IPS-15b (cell line): ENCODE results near the gene OSBPL7.

Experiments used
- H3K27me3 ChIP-seq: one replicate; pipeline ENCODE4 v1.6.1; 2013; ENCODE audit warnings: low read length; ENCODE audit not compliant: control insufficient read depth, insufficient read depth
- H3K36me3 ChIP-seq: one replicate; pipeline ENCODE4 v1.6.1; 2013; ENCODE audit warnings: low read length; ENCODE audit not compliant: control insufficient read depth, insufficient read depth
- H3K4me1 ChIP-seq: one replicate; pipeline ENCODE4 v1.6.1; 2013; ENCODE audit warnings: mild to moderate bottlenecking, low read length; ENCODE audit not compliant: control insufficient read depth, insufficient read depth
- H3K4me3 ChIP-seq: one replicate; pipeline ENCODE4 v1.5.1; 2013; ENCODE audit warnings: low read depth, low read length
- H3K9ac ChIP-seq: one replicate; pipeline ENCODE4 v1.6.1; 2013; ENCODE audit warnings: low read depth, mild to moderate bottlenecking, low read length
- H3K9me3 ChIP-seq: one replicate; pipeline ENCODE4 v1.6.1; 2013; ENCODE audit warnings: mild to moderate bottlenecking, low read length; ENCODE audit not compliant: control insufficient read depth, insufficient read depth

The OSBPL7 gene

GRCh38 chr17:47801176-47801765 is 20.3 kb downstream of the OSBPL7 start:
- Histone ChIP-seq H3K27me3 (no peaks in the 10 kb centered on the region), H3K36me3 (no peaks in the 10 kb centered on the region), H3K9ac (no peak overlapping the region), H3K4me3 (no peak overlapping the region), H3K4me1 (no peaks in the 10 kb centered on the region), H3K9me3 (no peaks in the 10 kb centered on the region)

- Histone ChIP-seq H3K9ac (no peak overlapping the region), H3K9me3 (no peaks in the 10 kb centered on the region), H3K4me1 (no peaks in the 10 kb centered on the region), H3K4me3 (no peak overlapping the region), H3K36me3 (no peaks in the 10 kb centered on the region), H3K27me3 (no peaks in the 10 kb centered on the region)
Measured at GRCh38 chr17:47800686-47801085, 20.9 kb downstream of the OSBPL7 start.

GRCh38 chr17:47797797-47798196 is 23.8 kb downstream of the OSBPL7 start:
- Histone ChIP-seq H3K36me3 (no peaks in the 10 kb centered on the region), H3K4me3 (no peak overlapping the region), H3K9ac (no peak overlapping the region), H3K4me1 (no peaks in the 10 kb centered on the region), H3K9me3 (no peaks in the 10 kb centered on the region), H3K27me3 (peaks cover 18% of the 10 kb centered on the region)

GRCh38 chr17:47792979-47793378 is 28.6 kb downstream of the OSBPL7 start:
- peaks cover 57% of the 10 kb centered on the region for H3K27me3 ChIP-seq
- H3K4me1 ChIP-seq, result no peaks in the 10 kb centered on the region
- H3K36me3 ChIP-seq, result no peaks in the 10 kb centered on the region
- no peak overlapping the region for H3K9ac ChIP-seq
- no peaks in the 10 kb centered on the region for H3K9me3 ChIP-seq
- H3K4me3 ChIP-seq, result no peak overlapping the region

GRCh38 chr17:47792457-47792856 is 29.1 kb downstream of the OSBPL7 start:
- peaks cover 61% of the 10 kb centered on the region for H3K27me3 ChIP-seq
- H3K9me3 ChIP-seq, result no peaks in the 10 kb centered on the region
- no peaks in the 10 kb centered on the region for H3K4me1 ChIP-seq
- H3K36me3 ChIP-seq, result no peaks in the 10 kb centered on the region
- H3K4me3 ChIP-seq, result no peak overlapping the region
- no peak overlapping the region for H3K9ac ChIP-seq

GRCh38 chr17:47791025-47791424 is 30.6 kb downstream of the OSBPL7 start:
- Histone ChIP-seq H3K4me1 (no peaks in the 10 kb centered on the region), H3K36me3 (no peaks in the 10 kb centered on the region), H3K9ac (no peak overlapping the region), H3K4me3 (no peak overlapping the region), H3K9me3 (no peaks in the 10 kb centered on the region), H3K27me3 (peaks cover 65% of the 10 kb centered on the region)

GRCh38 chr17:47789611-47790561 is 31.7 kb downstream of the OSBPL7 start:
- Histone ChIP-seq H3K9me3 (no peaks in the 10 kb centered on the region), H3K4me3 (peak overlapping the region; percentile 74), H3K36me3 (no peaks in the 10 kb centered on the region), H3K27me3 (peaks cover 61% of the 10 kb centered on the region), H3K9ac (peak overlapping the region; percentile 54), H3K4me1 (no peaks in the 10 kb centered on the region)

- Histone ChIP-seq H3K36me3 (no peaks in the 10 kb centered on the region), H3K4me3 (no peak overlapping the region), H3K4me1 (no peaks in the 10 kb centered on the region), H3K9ac (no peak overlapping the region), H3K9me3 (no peaks in the 10 kb centered on the region), H3K27me3 (peaks cover 29% of the 10 kb centered on the region)
Measured at GRCh38 chr17:47785538-47786123, 36.0 kb downstream of the OSBPL7 start.

- H3K4me3 ChIP-seq, result no peak overlapping the region
- no peaks in the 10 kb centered on the region for H3K4me1 ChIP-seq
- no peaks in the 10 kb centered on the region for H3K9me3 ChIP-seq
- no peaks in the 10 kb centered on the region for H3K36me3 ChIP-seq
- peaks cover 4% of the 10 kb centered on the region for H3K27me3 ChIP-seq
- H3K9ac ChIP-seq, result no peak overlapping the region
Measured at GRCh38 chr17:47781397-47781796, 40.2 kb downstream of the OSBPL7 start.

GRCh38 chr17:47778184-47778635 is 43.4 kb downstream of the OSBPL7 start:
- H3K27me3 ChIP-seq, result peaks cover 21% of the 10 kb centered on the region
- no peak overlapping the region for H3K9ac ChIP-seq
- no peak overlapping the region for H3K4me3 ChIP-seq
- no peaks in the 10 kb centered on the region for H3K9me3 ChIP-seq
- no peaks in the 10 kb centered on the region for H3K36me3 ChIP-seq
- no peaks in the 10 kb centered on the region for H3K4me1 ChIP-seq

GRCh38 chr17:47776330-47777197 is 45.0 kb downstream of the OSBPL7 start:
- Histone ChIP-seq H3K4me1 (no peaks in the 10 kb centered on the region), H3K4me3 (no peak overlapping the region), H3K9ac (no peak overlapping the region), H3K27me3 (peaks cover 24% of the 10 kb centered on the region), H3K9me3 (no peaks in the 10 kb centered on the region), H3K36me3 (no peaks in the 10 kb centered on the region)
